Mesenchymal stem cell (in vitro differentiated cells and primary cell): ENCODE measurements around the gene TTC9.

Source experiments
- DNase-seq: peaks from one replicate; pipeline ENCODE4 v3.0.0-alpha.2; 2013
- H2AFZ ChIP-seq: one replicate; pipeline ENCODE4 v1.6.1; 2013; ENCODE audit warnings: low read depth, mild to moderate bottlenecking, control low read depth, inconsistent platforms, low read length, moderate library complexity
- H2AK5ac ChIP-seq: 2 replicates; pipeline ENCODE4 v1.6.1; 2013; ENCODE audit warnings: low read length, moderate library complexity, mild to moderate bottlenecking, inconsistent platforms; ENCODE audit not compliant: severe bottlenecking
- H2BK120ac ChIP-seq: one replicate; pipeline ENCODE4 v1.6.1; 2013; ENCODE audit warnings: low read depth, mild to moderate bottlenecking, inconsistent platforms, low read length, moderate library complexity
- H2BK12ac ChIP-seq, 2 experiments: one replicate each; pipeline ENCODE4 v1.6.1; 2013; ENCODE audit warnings: inconsistent platforms in 2 of 2, low read length in 2 of 2, mild to moderate bottlenecking in 2 of 2, moderate library complexity in 2 of 2, control low read depth in 1 of 2
- H2BK15ac ChIP-seq: one replicate; pipeline ENCODE4 v1.6.1; 2013; ENCODE audit warnings: mild to moderate bottlenecking, low read depth, inconsistent platforms; ENCODE audit not compliant: poor library complexity, severe bottlenecking
- H2BK5ac ChIP-seq: 2 replicates; pipeline ENCODE4 v1.6.1; 2013; ENCODE audit warnings: low read depth, mild to moderate bottlenecking, low read length, control low read depth, inconsistent platforms; ENCODE audit not compliant: poor library complexity, severe bottlenecking
- H3K14ac ChIP-seq, 2 experiments: one replicate each; pipeline ENCODE4 v1.6.1; 2013; ENCODE audit warnings: inconsistent platforms in 2 of 2, low read length in 2 of 2, control low read depth in 1 of 2, mild to moderate bottlenecking in 1 of 2, moderate library complexity in 1 of 2
- H3K18ac ChIP-seq, 2 experiments: one replicate each; pipeline ENCODE4 v1.6.1; 2013; ENCODE audit warnings: inconsistent platforms in 2 of 2, low read length in 2 of 2, control low read depth in 1 of 2, low read depth in 1 of 2, mild to moderate bottlenecking in 1 of 2
- H3K23ac ChIP-seq, 2 experiments: one replicate each; pipeline ENCODE4 v1.6.1; 2013; ENCODE audit warnings: inconsistent platforms in 2 of 2, low read length in 2 of 2, mild to moderate bottlenecking in 2 of 2, moderate library complexity in 2 of 2, control low read depth in 1 of 2
- H3K27ac ChIP-seq: 2 replicates; pipeline ENCODE4 v1.5.1; 2013; ENCODE audit warnings: mild to moderate bottlenecking, moderate library complexity, low read length, control low read depth, inconsistent platforms; ENCODE audit not compliant: poor library complexity, severe bottlenecking
- H3K27me3 ChIP-seq, 2 experiments: 2 replicates each; pipeline versions ENCODE4 v1.6.1 to v1.7.0; 2013; ENCODE audit warnings: low read length in 2 of 2, mild to moderate bottlenecking in 2 of 2, moderate library complexity in 2 of 2, control low read depth in 1 of 2, inconsistent platforms in 1 of 2; ENCODE audit not compliant: control insufficient read depth in 1 of 2, insufficient read depth in 1 of 2
- H3K36me3 ChIP-seq, 2 experiments: 2 replicates each; pipeline versions ENCODE4 v1.6.1 to v1.7.0; 2013; ENCODE audit warnings: low read length in 2 of 2, control low read depth in 1 of 2, inconsistent platforms in 1 of 2, low read depth in 1 of 2, mild to moderate bottlenecking in 1 of 2; ENCODE audit not compliant: insufficient read depth in 2 of 2, control insufficient read depth in 1 of 2
- H3K4ac ChIP-seq, 2 experiments: one replicate each; pipeline ENCODE4 v1.6.1; 2013; ENCODE audit warnings: inconsistent platforms in 2 of 2, low read length in 2 of 2, mild to moderate bottlenecking in 2 of 2, moderate library complexity in 2 of 2, control low read depth in 1 of 2, low read depth in 1 of 2
- H3K4me1 ChIP-seq: 2 replicates; pipeline ENCODE4 v1.6.1; 2013; ENCODE audit warnings: low read depth, low read length, control low read depth; ENCODE audit not compliant: control insufficient read depth, insufficient read depth
- H3K4me2 ChIP-seq: 2 replicates; pipeline ENCODE4 v1.6.1; 2013; ENCODE audit warnings: low read length, mild to moderate bottlenecking, inconsistent platforms; ENCODE audit not compliant: poor library complexity, severe bottlenecking
- H3K4me3 ChIP-seq, 2 experiments: 2 replicates each; pipeline versions ENCODE4 v1.5.1 to v1.7.0; 2013; ENCODE audit warnings: low read length in 2 of 2, mild to moderate bottlenecking in 2 of 2, control low read depth in 1 of 2, low read depth in 1 of 2; ENCODE audit not compliant: insufficient read depth in 1 of 2
- H3K79me1 ChIP-seq: replicated peaks from 2 replicates; pipeline ENCODE4 v1.6.1; 2013; ENCODE audit warnings: mild to moderate bottlenecking, control low read depth, low read length, inconsistent platforms; ENCODE audit not compliant: poor library complexity, severe bottlenecking
- H3K9ac ChIP-seq: 2 replicates; pipeline ENCODE4 v1.7.0; 2013; ENCODE audit warnings: mild to moderate bottlenecking, low read length, moderate library complexity
- H3K9me3 ChIP-seq: 2 replicates; pipeline ENCODE4 v1.7.0; 2013; ENCODE audit warnings: mild to moderate bottlenecking, low read length; ENCODE audit not compliant: control insufficient read depth
- H4K8ac ChIP-seq: one replicate; pipeline ENCODE4 v1.6.1; 2013; ENCODE audit warnings: inconsistent platforms, mild to moderate bottlenecking, low read length, moderate library complexity
- H4K91ac ChIP-seq: one replicate; pipeline ENCODE4 v1.6.1; 2013; ENCODE audit warnings: mild to moderate bottlenecking, low read length, inconsistent platforms
- WGBS: methylation state at CpG from one replicate; pipeline ENCODE4 v1.1.7; 2013; ENCODE audit warnings: mixed read lengths; 5-methylcytosine and 5-hydroxymethylcytosine counted together

Gene TTC9

DNA sequence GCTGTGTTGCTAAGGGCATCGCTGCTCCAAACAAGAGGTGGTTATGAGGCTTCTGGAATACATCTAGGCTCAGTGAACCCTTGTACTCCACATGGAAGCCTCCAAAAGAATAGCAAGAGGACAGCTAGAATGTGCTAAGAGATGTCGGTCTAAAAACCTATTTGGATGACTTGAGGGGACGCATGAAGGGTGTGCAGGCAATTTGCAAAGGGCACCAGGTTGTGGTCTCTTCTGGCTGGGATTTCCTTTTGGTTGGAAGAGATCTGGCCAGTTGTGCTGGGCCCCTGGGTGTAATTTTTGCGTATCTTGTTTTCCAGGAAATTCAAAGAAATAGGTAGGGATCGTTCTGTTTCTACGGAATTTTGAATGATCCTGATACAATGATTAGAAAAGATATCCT, 4.2 kb downstream of the TTC9 start:
- Histone ChIP-seq H3K4me1 (peaks cover 11% of the 10 kb centered on the region), H2BK120ac (no peak overlapping the region), H3K4ac (no peak overlapping the region), H4K91ac (no peak overlapping the region), H3K79me1 (peaks cover 14% of the 10 kb centered on the region), H2AK5ac (no peak overlapping the region), H2BK5ac (no peak overlapping the region), H2BK12ac (no peak overlapping the region), H3K27ac (no peak overlapping the region), H3K9ac (no peak overlapping the region), H2AFZ (no peak overlapping the region), H3K36me3 (no peaks in the 10 kb centered on the region), H3K14ac (no peak overlapping the region), H3K27me3 (peaks cover 18 to 46% of the 10 kb centered on the region in 2 experiments), H2BK15ac (no peak overlapping the region), H4K8ac (no peak overlapping the region), H3K4me3 (no peak overlapping the region), H3K4me2 (no peak overlapping the region), H3K9me3 (no peaks in the 10 kb centered on the region), H3K23ac (no peak overlapping the region), H3K18ac (no peak overlapping the region)
- no peak for DNase-seq
- 88% methylated on average over 6 of the region's 6 CpGs for WGBS

- H2BK120ac ChIP-seq, result no peak overlapping the region
- no peak overlapping the region for H2BK15ac ChIP-seq
- H4K91ac ChIP-seq, result no peak overlapping the region
- H3K4me1 ChIP-seq, result peaks cover 8% of the 10 kb centered on the region
- no peak overlapping the region for H3K14ac ChIP-seq
- H3K27me3 ChIP-seq, result peaks cover 17 to 40% of the 10 kb centered on the region in 2 experiments
- no peak overlapping the region for H2AFZ ChIP-seq
- no peaks in the 10 kb centered on the region for H3K9me3 ChIP-seq
- H3K4ac ChIP-seq, result no peak overlapping the region
- H3K4me3 ChIP-seq, result no peak overlapping the region
- H3K18ac ChIP-seq, result no peak overlapping the region
- H2AK5ac ChIP-seq, result no peak overlapping the region
- no peak overlapping the region for H3K9ac ChIP-seq
- no peak overlapping the region for H3K4me2 ChIP-seq
- no peak overlapping the region for H3K27ac ChIP-seq
- H3K23ac ChIP-seq, result no peak overlapping the region
- no peak for DNase-seq
- 30% methylated on average over 1 of the region's 2 CpGs for WGBS
- H2BK5ac ChIP-seq, result no peak overlapping the region
- H2BK12ac ChIP-seq, result no peak overlapping the region
- peaks cover 14% of the 10 kb centered on the region for H3K79me1 ChIP-seq
- no peak overlapping the region for H4K8ac ChIP-seq
- no peaks in the 10 kb centered on the region for H3K36me3 ChIP-seq
These were observed 5.0 kb downstream of the TTC9 start for GRCh38 chr14:70646705-70647104.

GRCh38 chr14:70648346-70648745, 6.6 kb downstream of the TTC9 start:
- no peak overlapping the region for H3K9ac ChIP-seq
- no peaks in the 10 kb centered on the region for H3K36me3 ChIP-seq
- DNase-seq, result peak; percentile 38
- no peak overlapping the region for H3K4me2 ChIP-seq
- no peak overlapping the region for H2AFZ ChIP-seq
- H3K4me1 ChIP-seq, result peaks cover 1% of the 10 kb centered on the region
- H3K14ac ChIP-seq, result no peak overlapping the region
- peaks cover 8 to 32% of the 10 kb centered on the region in 2 experiments for H3K27me3 ChIP-seq
- no peaks in the 10 kb centered on the region for H3K9me3 ChIP-seq
- H3K79me1 ChIP-seq, result peaks cover 14% of the 10 kb centered on the region
- no peak overlapping the region for H2BK12ac ChIP-seq
- H3K23ac ChIP-seq, result no peak overlapping the region
- no peak overlapping the region for H3K18ac ChIP-seq
- H4K8ac ChIP-seq, result no peak overlapping the region
- H4K91ac ChIP-seq, result no peak overlapping the region
- no peak overlapping the region for H2BK5ac ChIP-seq
- H3K4ac ChIP-seq, result no peak overlapping the region
- H3K27ac ChIP-seq, result no peak overlapping the region
- H2BK120ac ChIP-seq, result no peak overlapping the region
- H3K4me3 ChIP-seq, result no peak overlapping the region
- H2AK5ac ChIP-seq, result no peak overlapping the region
- no peak overlapping the region for H2BK15ac ChIP-seq

- no peak overlapping the region for H3K4me3 ChIP-seq
- no peak overlapping the region for H3K23ac ChIP-seq
- no peaks in the 10 kb centered on the region for H3K4me1 ChIP-seq
- H3K27me3 ChIP-seq, result peaks cover 6 to 26% of the 10 kb centered on the region in 2 experiments
- no peak overlapping the region for H2BK12ac ChIP-seq
- peaks cover 11% of the 10 kb centered on the region for H3K79me1 ChIP-seq
- H3K4ac ChIP-seq, result no peak overlapping the region
- H2AK5ac ChIP-seq, result no peak overlapping the region
- no peak overlapping the region for H2AFZ ChIP-seq
- H2BK15ac ChIP-seq, result no peak overlapping the region
- no peak for DNase-seq
- no peak overlapping the region for H3K9ac ChIP-seq
- H2BK120ac ChIP-seq, result no peak overlapping the region
- H4K8ac ChIP-seq, result no peak overlapping the region
- WGBS, result 92% methylated on average over 3 of the region's 4 CpGs
- H4K91ac ChIP-seq, result no peak overlapping the region
- no peaks in the 10 kb centered on the region for H3K36me3 ChIP-seq
- no peak overlapping the region for H3K18ac ChIP-seq
- H3K4me2 ChIP-seq, result no peak overlapping the region
- no peak overlapping the region for H3K14ac ChIP-seq
- H3K9me3 ChIP-seq, result no peaks in the 10 kb centered on the region
- H2BK5ac ChIP-seq, result no peak overlapping the region
- H3K27ac ChIP-seq, result no peak overlapping the region
These were observed 8.1 kb downstream of the TTC9 start for GRCh38 chr14:70649803-70650202.
